GM19351 (cell line): Measurements from ENCODE around the gene PDZD7.

Experiments
- ATAC-seq: cut with Tn5 transposase; IDR thresholded peaks from one replicate; pipeline ENCODE4 v1.9.1; 2021; ENCODE audit warnings: mild to moderate bottlenecking, moderate library complexity; ENCODE audit not compliant: unreplicated experiment

Gene PDZD7

DNA sequence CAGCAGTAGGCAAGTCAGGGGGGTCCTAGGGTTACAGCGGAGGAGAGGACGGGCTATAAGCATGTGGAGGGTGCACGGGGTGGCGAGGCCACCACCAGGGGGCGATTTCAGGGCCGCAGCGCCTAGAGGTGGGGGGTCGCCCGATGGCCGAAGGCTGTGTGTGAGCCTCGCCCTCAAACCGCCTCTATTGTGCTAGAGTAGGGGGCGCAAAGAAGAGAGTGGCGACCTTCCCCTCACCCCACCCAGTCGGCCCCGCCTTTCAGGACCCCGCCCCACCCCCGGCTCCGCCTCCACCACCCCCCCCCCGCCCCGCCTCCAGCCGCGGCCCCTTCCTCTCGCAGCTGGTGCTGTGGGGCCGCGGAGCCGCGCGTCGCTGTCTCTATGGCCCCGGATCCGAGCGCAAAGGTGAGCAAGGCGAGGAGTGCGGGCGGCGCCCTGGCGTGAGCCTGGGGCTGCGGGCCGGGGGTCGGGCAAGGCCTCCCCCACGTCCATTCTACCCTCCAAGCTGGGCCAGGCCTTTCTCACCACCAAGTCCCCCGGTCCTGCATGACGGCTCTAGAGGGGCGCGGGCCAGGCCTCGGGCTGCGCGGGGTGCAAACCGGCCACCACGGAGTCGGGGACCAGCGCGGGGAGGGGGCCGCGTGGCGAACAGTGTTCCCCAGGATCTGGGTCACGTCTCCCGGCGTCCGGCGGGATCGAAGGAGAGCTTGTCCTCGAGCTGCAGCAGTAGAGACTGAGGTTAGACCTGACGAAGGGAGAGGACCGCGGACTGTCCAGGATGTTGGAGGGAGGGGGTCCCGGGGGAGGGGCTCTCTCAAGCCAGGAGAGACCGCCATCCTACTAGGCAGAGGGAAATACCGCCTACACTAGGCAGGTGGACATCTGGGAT, 61.5 kb downstream of the PDZD7 start, which contains the start of gene SEMA4G:
SEMA4G (plus strand) TSS at position 318 of the 889 bp plus-strand sequence. CDS start 3,409 bp downstream, outside the sequence.
- ATAC-seq: no peak

DNA sequence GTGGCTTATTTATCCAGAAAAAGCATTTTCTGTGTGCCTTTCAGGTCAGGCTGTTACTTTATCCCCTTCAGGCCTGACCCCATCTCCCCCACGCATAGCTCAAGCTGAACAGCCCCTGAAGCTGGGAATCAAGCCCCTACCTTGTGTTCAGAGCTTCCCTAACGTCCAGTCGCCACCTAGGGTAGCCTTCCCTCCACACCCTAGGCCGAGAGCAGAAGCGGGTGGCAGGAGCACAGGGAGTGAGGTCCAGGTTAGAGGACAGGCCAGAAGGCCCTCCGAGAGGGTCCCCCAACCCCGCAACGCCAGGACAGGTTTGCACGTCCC, 62.1 kb downstream of the PDZD7 start:
- no peak for ATAC-seq

DNA sequence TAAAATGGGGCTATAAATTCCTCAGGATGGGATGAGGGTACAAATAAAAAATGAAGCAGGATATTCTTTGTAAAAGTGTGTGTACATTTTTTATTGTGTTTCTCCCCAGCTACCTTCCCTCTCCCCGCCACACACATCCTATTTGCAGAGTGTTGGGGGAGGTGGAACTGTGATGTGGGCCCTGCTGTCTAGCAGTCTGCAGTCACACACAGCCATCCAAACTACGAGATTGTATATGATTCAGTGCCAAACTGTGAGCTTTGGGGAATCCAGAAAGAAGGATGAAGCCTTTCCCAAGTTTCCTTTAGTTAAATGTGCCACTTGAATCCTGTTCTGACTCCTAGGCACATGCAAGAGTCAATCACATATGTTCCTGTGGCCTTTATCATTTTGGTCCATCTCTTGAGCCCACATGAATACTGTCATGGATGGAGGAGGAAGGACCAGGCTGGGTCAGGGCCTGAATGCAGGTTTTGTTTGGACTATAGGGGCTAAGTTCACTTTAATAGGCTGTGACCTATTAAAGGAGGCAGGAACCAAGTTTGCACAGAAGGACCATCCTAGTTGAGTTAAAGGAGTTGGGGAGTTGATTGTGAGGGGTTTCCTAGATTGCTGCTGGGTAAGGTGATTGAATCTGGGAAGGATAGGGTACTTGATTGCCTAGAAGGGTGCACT, 62.7 kb downstream of the PDZD7 start:
- ATAC-seq: no peak

DNA sequence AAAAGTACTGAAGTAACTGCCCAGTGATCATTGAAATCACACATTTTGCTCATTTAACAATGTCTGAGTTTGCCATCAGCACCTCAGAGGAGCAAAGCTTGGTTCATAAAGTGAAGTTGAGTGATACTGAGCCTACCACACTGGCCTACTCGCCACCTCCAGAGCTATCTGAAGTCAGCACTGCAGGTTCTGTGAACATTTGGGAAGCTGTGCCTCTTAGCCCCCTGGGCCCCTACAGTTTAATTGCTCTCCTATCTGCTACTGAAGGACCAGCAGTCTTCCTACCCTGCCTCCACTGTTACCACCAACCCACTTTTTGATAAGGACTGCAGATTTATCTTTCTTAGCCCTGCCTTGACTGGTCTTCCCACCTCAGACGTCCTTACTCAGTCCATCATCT, 63.6 kb downstream of the PDZD7 start:
- no peak for ATAC-seq

DNA sequence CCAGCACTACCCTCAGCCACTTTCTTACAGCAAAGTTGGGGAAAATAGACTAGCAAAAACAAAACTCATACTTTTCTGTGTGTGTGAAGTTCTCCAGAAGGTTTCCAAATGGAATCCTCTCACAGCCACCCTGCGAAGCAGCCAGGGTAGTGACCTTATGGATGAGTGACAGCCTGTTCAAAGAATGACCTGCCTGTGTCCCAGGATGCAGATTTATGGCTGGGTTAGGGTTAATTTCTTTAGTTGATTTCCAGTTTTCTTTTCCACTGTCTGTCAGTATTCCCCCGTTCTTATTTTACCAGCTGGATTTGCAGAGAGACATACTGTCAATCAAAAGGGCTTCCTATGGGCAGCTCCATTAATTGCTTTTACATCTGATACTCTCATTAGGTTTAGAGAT, 64.0 kb downstream of the PDZD7 start:
- ATAC-seq: no peak

DNA sequence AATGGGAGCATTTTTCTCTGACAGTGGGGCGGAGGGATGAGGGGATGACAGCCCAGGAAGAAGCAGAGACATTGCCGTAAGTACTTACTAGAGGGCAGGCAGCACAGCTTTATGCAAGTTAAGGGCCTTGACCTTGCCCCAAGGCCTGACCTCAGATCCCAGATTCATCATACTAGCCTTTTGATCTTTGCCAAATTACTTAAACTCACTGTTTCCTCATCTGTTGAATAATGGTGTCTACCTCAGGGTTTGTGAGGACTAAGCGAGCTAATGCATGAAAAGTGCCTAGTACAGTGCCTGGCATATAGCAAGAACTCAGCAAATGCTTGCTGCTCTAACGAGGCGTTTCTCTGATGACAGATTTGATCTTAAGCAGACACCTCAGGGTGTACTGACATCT, 65.1 kb downstream of the PDZD7 start:
- no peak for ATAC-seq

DNA sequence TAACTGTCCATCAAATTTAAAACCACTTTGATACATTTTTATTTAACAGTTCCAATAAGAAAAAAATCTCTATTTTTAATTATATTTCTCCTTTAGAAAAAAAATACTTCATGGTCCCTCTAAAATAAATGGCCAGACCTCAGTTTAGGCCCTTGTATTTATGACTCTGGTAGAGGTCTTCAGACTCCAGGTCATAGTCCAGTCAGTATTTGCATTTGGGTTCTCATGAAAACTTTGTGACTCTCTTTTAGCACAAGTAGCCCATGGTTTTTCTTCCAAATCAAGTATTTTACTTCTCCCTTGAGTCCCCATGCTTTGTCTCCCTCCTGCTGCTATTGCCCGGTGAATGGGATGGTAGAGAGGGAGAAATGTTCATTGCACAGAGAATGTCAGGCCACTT, 67.1 kb downstream of the PDZD7 start:
- no peak for ATAC-seq

DNA sequence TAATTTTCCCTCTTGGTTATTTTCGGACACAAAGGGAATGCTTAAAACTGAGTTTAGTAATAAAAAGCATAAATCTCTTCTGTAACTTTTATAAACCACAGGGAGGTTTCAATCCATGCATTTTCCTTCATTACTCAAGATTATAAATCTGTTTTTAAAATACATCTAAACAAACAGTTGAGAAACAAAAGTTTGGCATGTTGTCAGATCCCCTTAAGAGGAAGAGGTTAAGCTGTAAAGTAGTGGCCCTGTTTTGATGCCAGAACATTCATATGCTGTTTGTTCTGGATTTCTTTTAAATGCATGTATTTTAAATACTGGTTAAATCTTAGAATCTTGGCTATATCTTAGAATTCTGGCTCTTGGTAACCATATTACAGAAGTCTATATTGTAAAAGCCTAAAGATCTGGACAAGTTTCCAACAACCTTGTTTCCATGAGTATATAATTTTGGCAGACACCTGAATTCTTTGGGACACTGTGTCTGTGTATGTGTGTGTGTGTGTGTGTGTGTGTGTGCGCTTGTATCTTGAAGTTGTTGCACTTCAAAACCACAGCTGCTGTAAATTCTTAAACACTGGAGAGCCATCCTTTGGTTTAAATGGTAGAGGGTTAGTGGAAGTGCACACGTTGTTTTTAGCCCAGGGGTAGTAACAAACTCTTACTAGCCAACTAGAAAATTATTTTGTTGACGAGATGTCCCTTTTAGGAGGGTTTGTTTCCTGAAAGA, 68.4 kb downstream of the PDZD7 start:
- no peak for ATAC-seq

DNA sequence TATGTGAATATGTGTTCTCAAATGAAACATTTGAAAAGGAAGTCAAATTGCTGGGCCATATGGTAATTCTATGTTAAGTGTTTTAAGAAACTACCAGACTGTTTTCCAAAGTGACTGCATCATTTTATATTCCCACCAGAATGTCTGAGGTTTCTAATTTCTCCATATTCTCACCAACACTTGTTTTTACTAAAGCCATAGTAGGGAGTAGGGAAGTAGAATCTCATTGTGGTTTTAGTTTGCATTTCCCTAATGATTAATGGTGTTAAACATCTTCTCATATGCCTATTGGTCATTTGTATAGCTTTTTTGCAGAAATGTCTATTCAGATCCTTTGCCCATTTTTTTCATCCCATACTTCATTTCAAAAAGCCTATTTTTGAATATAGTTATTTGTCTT, 70.7 kb downstream of the PDZD7 start:
- ATAC-seq: no peak
